GM13977 (cell line): ENCODE results near the gene DLG2.

Experiments
- DNase-seq: peaks from one replicate; pipeline ENCODE4 v3.0.0; 2012; ENCODE audit warnings: low spot score
- CTCF ChIP-seq: IDR thresholded peaks from 2 replicates; pipeline ENCODE4 v1.5.1; 2012; ENCODE audit warnings: mild to moderate bottlenecking, control low read depth; ENCODE audit not compliant: insufficient read depth; ENCODE audit errors: extremely low read depth, missing control alignments
- in situ Hi-C: fragments of 300-500 bp; cut with MboI; formaldehyde crosslinking; loops from one replicate; pipeline ENCODE4 v1.12.0; 2022; ENCODE audit warnings: low sequenced_read_pairs, low pct_unique_long_range_greater_than_20kb, mixed read lengths, inconsistent platforms; ENCODE audit not compliant: unreplicated experiment

The DLG2 gene

GRCh38 chr11:83866655-83867054, 1760.5 kb downstream of the DLG2 start:
- no peak for TF ChIP-seq CTCF
- no peak for DNase-seq
- in situ Hi-C loops, result no loop called here

- in situ Hi-C loops, result no loop called here
- TF ChIP-seq CTCF, result no peak
- no peak for DNase-seq
Measured at GRCh38 chr11:83865636-83866461, 1761.3 kb downstream of the DLG2 start.

GRCh38 chr11:83864412-83865057, 1762.6 kb downstream of the DLG2 start:
- no peak for TF ChIP-seq CTCF
- no peak for DNase-seq
- in situ Hi-C loops, result no loop called here

- no peak for DNase-seq
- in situ Hi-C loops, result no loop called here
- TF ChIP-seq CTCF, result no peak
Measured at GRCh38 chr11:83863272-83863671, 1763.9 kb downstream of the DLG2 start.

- no peak for TF ChIP-seq CTCF
- DNase-seq, result no peak
- in situ Hi-C loops, result no loop called here
Measured at GRCh38 chr11:83862691-83863090, 1764.5 kb downstream of the DLG2 start.

- in situ Hi-C loops, result no loop called here
- no peak for TF ChIP-seq CTCF
- DNase-seq, result no peak
Measured at GRCh38 chr11:83862033-83862432, 1765.1 kb downstream of the DLG2 start.
